Activated effector memory CD4-positive, alpha-beta T cell treated with Interleukin-2 at 50 U/mL for 16 hours (primary cell): ENCODE data around the gene ZNF746.

ENCODE experiments used
- DNase-seq: peaks from one replicate; pipeline ENCODE4 v3.0.0-alpha.2; 2020

Gene ZNF746

DNA sequence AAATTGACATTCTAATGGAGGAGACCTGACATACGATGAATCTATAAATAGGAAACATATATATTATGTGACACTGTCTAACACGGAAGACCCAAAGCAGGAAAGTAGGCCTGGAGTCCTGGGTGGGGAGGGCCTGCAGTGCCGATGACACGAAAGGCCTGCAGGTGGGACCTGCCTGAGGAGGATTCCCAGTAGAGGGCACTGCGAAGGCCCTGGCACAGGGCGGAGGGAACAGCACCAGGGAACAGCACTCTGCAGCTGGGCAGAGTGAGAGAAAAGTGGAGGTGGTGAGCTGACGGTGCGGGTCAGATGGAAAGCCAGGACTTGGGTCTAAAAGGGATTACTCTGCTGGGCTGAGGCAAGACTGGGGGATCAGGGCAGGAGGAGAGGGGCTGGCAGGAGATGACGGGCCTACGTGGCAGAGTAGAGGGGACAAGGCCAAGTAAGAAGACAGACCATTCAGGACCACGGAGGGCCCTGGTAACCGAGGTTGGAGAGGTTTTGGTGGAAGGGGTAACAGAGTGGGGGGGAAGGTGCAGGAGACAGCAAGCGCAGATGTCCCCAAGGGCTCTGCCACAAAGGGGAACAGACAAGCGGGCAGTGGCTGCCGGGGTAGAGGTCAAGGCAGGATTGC, 8.1 kb downstream of the ZNF746 start:
- no peak for DNase-seq

DNA sequence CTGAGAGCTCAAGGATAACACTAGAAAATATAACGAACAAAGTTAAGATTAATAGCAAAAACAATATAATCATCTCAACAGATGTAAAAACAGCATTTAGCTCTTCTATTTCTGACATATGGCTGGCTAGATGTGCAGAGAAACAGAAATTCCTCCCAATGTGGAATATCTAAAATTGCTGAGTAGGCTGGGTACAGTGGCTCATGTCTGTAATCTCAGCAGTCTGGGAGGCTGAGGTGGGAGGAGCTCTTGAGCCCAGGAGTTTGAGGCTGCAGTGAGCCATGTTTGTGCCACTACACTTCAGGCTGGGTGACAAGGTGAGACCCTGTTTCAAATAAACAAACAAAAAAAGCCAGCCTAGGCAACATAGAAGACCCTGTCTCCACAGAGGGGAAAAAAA, 18.0 kb downstream of the ZNF746 start:
- no peak for DNase-seq

DNA sequence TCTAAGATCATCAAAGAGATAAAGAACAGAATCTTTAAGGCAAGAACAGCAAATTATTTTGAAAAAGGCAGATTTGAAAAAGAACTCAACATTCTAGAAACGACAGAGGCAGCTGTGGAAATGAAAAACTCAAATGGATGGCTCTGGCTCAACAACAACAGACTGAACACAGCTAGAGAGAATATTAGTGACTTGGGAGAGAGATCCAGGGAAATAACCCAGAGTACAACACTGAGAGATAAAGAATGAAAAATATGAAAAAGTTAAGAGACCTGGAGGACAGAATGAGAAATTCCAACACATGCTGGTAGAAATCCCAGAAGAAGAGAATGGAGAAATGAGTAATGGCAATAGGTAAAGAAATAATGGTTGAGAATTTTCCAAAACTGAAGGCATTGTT, 18.9 kb downstream of the ZNF746 start:
- DNase-seq, result no peak

DNA sequence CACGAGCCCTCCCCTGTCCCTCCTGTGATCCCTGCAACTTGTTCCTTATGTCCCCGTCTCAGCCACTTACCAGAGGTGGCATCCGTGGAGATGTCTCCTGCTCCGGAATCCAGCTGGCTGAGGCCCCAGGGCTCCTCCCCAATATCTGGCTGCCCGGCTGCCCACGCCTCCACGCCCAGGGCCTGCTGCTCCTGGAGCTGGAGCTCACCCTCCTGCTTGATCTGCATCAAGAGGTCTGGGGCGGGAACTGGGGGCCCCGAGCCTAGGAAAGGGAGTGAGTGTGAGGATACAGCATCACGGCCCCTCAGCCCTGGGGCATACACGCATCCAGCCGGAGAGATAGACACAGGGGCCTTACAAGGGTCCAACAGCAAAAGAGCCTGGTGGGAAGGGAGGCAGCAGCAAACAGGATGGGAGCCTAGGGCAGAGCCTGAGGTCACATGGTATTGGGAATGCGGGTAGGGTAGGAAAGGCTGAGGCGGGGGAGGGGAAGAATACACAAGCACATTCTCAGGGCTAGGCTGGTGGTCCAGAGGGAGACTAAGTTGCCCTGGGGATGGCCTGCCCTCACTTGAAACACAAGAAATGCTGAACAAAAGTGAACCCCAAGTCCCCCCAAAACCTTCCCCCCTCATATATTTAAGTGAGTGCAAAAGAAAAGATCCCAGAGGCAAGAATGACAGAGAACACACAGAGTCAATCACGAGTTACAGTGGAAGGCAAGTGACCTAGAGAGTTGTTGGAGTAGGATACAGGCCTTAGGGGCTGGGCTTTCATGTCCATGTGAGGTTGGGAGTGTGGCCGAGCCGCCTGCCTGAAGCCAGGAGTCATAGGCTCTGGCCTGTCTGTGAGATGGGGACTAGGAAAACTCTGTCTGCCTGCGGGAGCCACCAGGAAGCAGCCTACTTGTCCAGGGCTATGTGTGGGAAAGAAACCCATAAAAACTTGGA, 19.8 kb downstream of the ZNF746 start:
- DNase-seq, result no peak

DNA sequence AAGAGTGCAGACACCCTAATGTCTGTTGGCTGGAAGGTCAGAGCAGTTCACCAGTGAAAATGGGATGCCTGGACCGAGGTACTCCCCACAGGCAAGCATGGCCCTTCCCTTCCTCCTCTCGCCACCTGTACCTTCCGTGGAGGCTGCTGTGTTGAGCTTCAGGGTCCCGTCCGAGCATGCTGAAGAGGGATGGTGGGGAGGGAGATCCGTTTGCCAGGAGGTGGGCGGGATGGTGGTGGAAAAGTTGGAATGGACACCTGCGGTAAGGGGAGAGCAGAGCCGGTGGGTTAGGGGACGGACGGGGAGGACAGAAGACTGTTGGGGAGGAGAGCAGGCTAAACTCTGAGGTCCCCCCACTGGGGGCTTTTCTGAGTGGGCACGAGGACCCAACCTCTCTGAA, 20.8 kb downstream of the ZNF746 start:
- no peak for DNase-seq

DNA sequence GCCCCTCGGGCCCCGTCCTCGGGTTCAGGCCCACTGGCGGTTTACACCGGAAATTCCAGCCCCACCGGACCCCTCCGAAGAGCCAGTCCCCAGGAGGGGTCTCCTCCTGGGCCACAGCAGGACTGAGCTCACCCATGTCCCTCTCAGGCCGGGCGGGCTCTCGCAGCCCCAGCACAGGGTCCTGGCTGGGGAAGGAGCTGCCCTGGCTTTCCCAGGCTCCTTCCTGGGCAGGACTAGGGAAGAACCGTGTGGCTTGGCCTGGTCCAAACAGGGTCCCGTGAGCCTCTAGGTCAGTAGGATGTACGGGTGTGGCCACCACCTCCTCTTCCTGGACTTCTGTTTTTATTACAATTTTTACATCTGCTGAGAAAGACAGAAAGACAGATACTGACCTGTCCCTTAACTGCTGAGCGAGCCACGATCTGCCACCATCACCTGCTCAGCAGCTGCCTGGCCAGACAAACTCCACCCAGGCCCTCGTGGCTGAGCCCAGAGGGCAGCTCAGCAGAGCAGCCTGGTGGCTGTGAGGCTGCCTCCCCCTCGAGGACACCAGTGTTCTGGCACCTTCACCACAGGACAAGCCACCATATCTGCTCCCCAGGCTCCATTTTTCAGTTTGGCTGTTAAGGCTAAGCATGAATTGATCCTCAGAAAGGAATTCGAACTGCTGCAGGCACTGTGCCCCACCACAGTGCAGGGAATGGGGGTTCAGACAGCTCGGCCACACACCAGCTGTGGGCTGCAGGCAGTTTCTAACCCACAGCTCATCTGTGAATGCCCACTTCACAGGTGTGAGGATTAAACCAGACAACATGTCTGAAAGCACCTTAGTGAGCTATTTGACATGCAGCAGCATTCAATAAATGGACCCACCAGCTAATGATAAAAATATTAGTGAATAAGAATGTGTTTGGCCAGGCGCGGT, 22.2 kb downstream of the ZNF746 start:
- no peak for DNase-seq

DNA sequence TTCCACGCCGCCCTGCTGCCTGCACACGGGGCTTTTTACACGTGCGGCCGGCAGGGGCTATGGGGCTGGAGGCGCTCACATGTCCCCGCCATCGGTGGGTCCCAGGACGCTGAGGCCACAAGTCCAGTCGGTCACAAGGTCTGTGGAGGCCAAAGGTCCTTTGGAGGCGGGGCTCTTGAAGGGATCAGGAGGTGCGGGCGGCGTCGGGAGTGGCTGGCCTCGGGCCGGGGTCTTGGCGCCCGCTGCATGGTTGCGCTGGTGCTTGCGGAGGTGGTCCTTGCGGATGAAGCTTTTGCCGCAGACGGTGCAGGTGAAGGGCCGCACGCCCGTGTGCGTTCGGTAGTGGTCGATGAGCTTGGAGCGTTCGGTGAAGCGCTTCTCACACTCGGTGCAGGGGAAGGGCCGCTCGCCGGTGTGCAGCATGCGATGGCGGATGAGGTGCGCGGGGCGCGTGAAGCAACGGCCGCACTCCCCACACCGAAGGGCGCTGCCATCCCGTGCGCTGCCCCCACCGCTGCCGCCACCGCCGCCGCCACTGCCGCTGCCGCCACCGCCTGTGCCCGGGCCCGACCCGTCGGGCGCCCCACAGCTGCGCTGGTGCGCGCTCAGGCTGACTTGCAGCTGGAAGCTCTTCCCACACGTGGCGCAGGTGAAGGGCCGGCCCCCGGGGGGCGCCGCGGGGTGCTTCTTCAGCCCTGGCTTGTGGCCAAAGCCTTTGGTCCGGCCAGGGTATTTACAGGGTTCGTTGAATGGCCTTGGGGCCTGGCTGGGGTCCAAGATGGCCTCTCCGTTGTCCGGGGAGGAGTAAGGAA, 23.1 kb downstream of the ZNF746 start:
- DNase-seq, result no peak

DNA sequence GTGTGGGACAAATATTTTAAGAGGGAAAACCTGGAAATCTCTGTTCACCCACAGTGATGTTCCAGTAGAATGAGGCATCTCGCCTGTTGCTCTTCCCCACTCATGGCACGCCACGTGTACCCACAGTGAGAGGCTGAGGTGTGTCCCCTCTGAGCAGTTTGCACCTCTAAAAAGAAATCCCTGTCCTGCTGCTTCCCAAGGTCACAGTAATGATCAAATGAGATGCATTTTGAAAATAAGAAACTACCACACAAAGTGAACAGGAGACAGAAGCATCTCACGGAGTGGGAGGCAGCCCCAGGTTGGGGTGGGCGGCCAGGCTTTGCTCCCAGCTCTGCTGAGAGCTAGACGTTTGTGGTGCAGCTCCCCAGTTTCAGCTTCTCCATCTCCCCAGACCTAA, 24.4 kb downstream of the ZNF746 start:
- DNase-seq, result no peak

DNA sequence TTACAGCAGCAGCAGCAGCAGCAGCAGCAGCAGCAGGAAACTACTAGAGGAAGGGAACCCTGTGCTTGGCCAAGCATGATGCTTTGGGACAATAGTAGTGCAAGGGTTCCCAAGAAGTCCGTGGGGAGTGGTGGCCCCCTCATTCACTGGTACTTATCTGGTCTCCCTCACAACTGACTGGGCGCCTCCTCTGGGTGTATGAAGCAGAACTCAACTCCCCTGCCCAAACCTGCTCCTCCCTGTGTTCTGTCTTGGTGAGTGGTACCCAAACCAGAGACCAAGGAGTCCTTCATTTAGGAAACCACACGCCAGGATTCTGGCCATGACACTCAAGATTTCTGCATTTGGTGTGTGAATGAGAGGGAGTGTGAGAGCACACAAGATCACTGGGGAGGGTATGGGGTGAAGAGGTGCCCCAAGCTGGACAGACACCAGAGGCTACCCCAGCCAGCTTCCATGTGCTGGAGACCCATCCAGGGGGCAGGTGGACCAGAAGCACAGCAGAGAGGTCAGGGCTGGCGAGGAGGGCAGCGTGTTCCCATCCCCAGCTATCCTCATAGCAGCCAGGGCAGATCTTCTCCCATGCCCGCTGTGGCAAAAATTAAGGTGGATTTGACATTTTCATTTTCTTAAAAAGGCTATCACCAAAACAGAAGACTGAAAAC, 26.2 kb downstream of the ZNF746 start:
- no peak for DNase-seq

DNA sequence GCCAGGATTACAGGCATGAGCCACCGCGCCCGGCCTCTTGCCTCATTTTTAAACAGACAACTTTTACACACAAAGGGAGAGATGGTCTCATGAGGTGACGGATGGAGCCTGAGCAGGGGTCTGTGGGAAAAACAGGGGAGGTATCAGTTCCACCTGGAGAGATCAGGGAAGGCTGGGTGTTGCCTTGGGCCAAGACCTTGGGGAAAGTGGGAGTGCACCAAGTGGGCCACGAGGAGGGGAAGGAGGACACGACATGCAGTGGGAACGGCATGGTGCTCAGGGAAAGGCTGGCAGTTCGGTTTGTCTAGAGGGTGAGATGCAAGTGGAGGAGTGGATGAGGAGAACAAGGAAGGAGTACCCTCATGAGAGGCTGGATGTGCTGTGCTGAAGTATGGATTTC, 27.8 kb downstream of the ZNF746 start:
- DNase-seq, result no peak

DNA sequence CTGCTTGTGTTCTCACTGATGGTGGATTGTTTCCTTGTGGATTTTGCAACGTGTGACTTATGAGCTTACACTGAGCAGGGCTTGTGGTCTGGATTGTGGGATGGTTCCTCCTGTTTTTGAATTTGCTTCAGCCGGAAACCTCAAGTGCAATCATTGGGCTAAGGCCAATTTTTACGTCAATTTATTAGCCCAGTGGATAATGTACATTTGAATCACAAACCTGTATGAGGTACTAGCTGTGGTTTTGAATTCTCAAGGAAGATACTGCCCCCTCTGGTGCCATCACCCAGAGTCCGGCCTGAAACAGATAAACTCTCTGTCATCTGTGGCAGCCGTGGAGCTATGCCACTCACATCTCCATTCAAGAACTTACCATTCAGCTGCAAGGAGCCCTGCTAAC, 29.4 kb downstream of the ZNF746 start:
- no peak for DNase-seq

DNA sequence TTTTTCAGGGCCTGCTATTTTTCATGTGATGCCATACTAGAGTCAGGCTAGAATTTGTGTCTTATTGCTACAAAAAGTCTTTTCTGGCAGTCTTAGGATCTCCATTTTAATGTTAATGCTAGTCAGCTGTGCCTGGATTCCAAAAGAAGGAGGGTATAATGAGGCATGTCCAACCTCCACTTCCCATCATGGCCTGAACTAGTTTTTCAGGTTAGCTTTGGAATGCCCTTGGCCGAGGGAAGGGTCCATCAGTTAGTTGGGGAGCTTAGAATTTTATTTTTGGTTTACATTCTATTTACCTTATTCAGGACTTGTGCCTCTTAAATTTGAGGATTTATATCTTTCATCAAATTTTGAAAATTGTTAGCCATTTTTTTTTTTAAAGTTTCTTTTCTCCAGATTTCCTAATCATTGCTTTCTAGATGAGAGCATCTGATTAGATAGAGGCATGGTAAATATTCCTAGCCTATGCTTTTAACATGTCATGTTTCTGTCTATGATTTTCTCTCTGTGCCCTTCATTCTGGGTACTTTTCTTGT, 30.2 kb downstream of the ZNF746 start:
- DNase-seq, result no peak

DNA sequence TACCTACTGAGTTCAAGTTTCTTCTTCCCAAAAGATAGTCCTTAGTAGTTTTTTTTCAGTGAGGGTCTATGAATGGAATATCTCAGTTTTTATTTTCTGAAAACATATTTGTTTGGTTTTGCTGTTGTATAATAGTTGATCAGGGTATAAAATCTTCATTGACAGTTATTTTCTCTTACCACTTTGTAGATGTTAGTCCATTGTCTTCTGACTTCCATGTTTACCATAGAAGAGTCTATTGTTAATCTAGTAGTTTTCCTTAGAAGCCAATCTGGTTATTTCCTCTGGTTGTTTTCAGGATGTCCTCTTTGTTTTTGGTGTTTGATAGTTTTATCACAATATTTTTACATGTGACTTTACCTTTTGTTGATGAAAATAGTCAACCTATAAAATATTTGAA, 31.2 kb downstream of the ZNF746 start:
- no peak for DNase-seq

DNA sequence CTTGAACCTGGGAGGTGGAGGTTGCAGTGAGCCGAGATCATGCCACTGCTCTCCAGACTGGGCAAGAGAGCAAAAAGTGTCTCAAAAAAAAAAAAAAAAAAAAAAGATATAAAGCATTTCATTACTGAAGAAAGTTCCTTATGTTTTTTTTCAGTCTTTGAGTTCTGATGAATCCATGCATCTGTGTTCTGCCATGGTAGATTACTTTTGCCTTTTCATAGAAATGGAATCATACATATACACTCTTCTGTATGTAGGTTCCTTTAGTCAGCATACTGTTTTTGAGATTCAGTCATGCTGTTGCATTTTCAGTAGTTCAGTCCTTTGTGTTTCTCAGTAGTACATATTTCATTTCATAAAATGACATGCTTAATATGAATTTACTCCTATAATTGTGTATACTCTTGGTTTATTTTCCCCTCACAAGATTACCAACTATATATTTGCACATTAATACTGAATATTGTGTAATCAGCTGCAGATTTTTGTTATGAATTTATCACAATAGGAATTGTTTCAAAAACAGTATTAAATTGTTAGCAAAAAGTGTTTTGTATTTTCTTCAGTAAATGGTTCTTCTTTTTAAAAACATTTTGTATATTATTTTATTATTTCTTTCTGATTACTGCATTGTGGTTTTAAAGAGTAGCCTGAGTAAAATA, 34.0 kb downstream of the ZNF746 start:
- no peak for DNase-seq

DNA sequence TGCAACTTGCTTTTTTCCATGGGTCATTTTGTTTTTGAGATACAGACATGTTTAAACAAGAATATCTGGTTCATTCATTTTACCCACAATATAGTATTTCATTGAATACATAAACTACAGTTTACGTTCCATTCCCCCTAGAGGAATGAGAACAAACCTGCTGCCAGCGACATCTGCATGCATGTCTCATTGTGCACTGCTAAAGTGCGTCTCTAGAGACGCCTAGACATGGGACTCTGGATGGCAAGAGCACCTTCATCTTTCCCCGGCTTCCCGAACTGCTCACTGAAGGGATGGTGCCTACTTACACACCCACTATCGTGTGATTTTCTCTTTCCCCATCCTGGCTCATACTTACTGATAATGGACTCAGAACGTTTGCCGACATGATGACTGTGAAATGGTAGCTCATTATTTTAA, 35.5 kb downstream of the ZNF746 start:
- DNase-seq, result no peak

DNA sequence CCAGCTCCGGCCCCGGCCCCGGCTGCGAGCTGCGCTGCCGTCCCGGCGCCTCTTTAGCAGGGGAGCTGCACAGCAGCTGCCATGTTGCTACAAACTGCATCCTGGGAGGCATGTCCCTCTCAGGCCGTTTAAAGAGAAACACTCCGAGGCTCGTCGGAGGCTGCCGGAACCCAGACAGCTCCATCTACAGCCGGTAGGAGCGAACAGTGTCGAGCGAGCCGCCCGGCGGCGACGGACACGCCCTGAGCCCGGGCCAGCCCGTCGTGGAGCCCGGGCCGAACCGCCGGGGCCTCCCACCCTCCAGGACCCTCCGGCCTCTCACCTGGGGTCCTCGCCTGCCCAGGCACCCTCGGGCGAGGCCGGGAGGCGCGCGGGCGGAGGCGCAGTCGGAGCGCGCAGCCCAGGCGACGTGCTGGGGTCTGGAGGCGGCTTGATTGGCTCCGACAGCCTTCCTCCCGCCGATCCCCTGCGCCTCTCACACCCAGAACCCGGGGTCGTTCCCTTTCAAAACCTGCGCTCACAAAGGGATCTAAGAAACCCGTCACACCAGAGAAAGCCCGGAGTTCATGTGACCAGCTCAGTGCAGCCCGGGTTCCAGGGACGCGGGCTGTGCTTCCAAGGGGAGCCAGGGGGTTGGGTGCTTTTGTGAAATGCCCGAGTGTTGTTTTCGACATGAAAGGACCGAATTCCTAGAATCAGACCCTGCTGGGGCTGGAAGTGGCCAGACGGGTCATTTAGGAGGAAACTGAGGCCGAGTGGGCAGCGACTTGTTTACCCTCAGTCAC, 36.9 kb downstream of the ZNF746 start, which contains the start of gene ZNF777:
Gene ZNF777 (minus strand): TSS at position 570 of the 785 bp plus-strand sequence. CDS start 5,040 bp downstream, outside the sequence.
- DNase-seq, result peak; percentile 75

DNA sequence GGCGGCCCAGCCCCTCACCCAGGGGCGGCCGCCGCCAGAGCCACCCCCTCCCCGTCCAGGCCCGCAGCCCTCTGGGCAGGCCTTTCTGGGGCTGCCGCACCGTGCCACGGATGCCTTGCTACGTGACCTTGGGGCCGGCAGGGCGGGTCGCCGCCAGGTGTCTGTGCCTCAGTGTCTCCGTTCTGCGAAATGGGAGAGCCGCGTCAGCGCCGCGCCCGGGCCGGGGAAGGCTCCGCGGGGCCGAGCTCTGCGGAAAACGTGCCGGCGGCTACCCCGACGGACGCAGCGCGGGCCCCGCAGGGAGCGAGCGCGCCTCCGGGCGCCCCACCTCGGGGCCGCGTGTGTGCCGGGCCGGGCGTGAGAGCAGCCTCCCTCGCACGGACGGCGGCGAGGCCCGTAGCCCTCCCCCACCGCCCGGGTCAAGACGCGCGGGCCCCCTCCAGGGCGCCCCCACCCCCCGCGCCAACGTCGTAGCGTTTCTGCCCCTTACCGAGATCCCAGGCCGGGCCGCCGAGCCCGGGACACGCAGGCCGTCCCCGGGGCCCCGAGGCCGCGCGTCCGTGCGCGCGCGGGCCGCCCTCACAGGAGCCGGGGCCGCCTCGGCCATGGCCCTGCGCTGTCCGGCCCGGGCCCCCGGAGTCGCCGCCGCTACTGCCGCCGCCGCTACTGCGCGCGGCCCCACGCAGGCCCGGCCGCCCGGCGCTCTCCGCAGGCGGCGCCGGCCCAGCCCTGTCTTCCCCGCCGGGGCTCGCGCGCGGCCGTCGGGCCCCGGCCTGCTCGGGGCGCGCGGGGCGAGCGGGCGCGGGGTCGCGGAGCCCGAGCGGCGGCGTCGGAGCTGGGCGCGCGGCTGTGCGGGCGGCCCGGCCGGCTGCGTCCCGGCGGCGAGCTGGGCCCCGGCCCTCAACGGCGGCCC, 37.8 kb downstream of the ZNF746 start:
- no peak for DNase-seq

DNA sequence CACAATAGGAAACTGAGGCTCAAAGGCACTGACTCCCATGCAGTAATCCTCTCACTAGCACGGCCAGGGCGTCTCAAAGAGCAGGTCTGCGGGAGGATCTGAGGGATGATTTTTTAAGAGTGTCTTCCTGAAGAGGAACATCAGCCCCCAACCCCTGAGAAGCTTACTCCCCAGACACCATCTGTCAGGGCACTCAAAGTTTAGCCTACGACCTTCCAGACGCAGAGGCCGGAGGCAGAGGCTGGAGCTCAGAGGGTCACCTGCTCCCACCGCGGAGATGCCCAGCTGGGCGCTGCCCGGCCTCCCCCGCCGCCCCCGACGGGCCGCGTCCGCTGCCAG, 38.4 kb downstream of the ZNF746 start:
- no peak for DNase-seq

DNA sequence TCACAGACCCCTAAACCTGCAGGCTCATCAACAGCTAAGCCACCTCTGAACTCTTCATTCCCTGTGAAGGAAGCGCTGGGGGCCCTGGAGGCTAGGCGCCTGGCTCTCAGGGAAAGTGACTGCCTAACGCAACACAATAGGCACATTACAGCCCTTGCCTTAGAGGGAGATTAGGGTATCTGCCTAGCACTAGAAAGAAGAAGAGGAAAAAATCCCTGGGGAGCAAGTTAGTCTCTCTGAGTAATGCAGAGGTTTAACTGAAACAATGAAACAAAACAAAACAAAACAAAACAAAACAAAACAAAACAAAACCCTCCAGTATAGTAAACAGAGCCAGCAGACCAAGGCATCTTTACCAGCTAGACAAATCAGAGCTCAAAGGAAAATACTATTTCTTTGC, 39.4 kb downstream of the ZNF746 start:
- DNase-seq, result no peak
